ENCODE data around the gene PLXDC2. TPM values are rescaled to one million over a fixed set of nuclear protein-coding genes. Genes with fewer than 3 reads are reported as not detected.
"Not testable (repeated sequence)": the region's sequence is repeated elsewhere in the genome, so short reads cannot be mapped to it uniquely, and the experiment has no call there.

Gene PLXDC2
- total RNA-seq, 1 donor, result 38.0 TPM

- no peak for DNase-seq (ENCODE audit: low read depth in 2 of 3, low spot score in 2 of 3)
Measured at GRCh38 chr10:20007426-20007825, 191.2 kb downstream of the PLXDC2 start.

- no peak for DNase-seq (ENCODE audit: low read depth in 2 of 3, low spot score in 2 of 3)
Measured at GRCh38 chr10:20013991-20014750, 197.9 kb downstream of the PLXDC2 start.

- DNase-seq (ENCODE audit: low read depth in 2 of 3, low spot score in 2 of 3), result no peak
Measured at GRCh38 chr10:20017961-20018360, 201.7 kb downstream of the PLXDC2 start.

- DNase-seq (ENCODE audit: low read depth in 2 of 3, low spot score in 2 of 3), result no peak
Measured at GRCh38 chr10:20020677-20021076, 204.4 kb downstream of the PLXDC2 start.

GRCh38 chr10:20029523-20029922 is 213.3 kb downstream of the PLXDC2 start:
- DNase-seq (ENCODE audit: low read depth in 2 of 3, low spot score in 2 of 3), result no peak

GRCh38 chr10:20033476-20033875 is 217.2 kb downstream of the PLXDC2 start:
- DNase-seq (ENCODE audit: low read depth in 2 of 3, low spot score in 2 of 3), result no peak

- no peak for DNase-seq (ENCODE audit: low read depth in 2 of 3, low spot score in 2 of 3)
Measured at GRCh38 chr10:20034732-20035131, 218.5 kb downstream of the PLXDC2 start.

GRCh38 chr10:20040012-20040411 is 223.8 kb downstream of the PLXDC2 start:
- DNase-seq (ENCODE audit: low read depth in 2 of 3, low spot score in 2 of 3), result no peak

- DNase-seq (ENCODE audit: low read depth in 2 of 3, low spot score in 2 of 3), result no peak
Measured at GRCh38 chr10:20041931-20042330, 225.7 kb downstream of the PLXDC2 start.

- DNase-seq (ENCODE audit: low read depth in 2 of 3, low spot score in 2 of 3), result not testable (repeated sequence)
Measured at GRCh38 chr10:20045100-20045499, 228.9 kb downstream of the PLXDC2 start.

GRCh38 chr10:20048161-20048560 is 231.9 kb downstream of the PLXDC2 start:
- no peak for DNase-seq (ENCODE audit: low read depth in 2 of 3, low spot score in 2 of 3)

GRCh38 chr10:20058135-20058534 is 241.9 kb downstream of the PLXDC2 start:
- no peak for DNase-seq (ENCODE audit: low read depth in 2 of 3, low spot score in 2 of 3)

- DNase-seq (ENCODE audit: low read depth in 2 of 3, low spot score in 2 of 3), result peak in 1 of 3 donors; percentile 3
Measured at GRCh38 chr10:20059084-20059835, 243.0 kb downstream of the PLXDC2 start.

- no peak for DNase-seq (ENCODE audit: low read depth in 2 of 3, low spot score in 2 of 3)
Measured at GRCh38 chr10:20065814-20066213, 249.6 kb downstream of the PLXDC2 start.

GRCh38 chr10:20073167-20073566 is 256.9 kb downstream of the PLXDC2 start:
- no peak for DNase-seq (ENCODE audit: low read depth in 2 of 3, low spot score in 2 of 3)

- no peak for DNase-seq (ENCODE audit: low read depth in 2 of 3, low spot score in 2 of 3)
Measured at GRCh38 chr10:20075713-20076112, 259.5 kb downstream of the PLXDC2 start.

- DNase-seq (ENCODE audit: low read depth in 2 of 3, low spot score in 2 of 3), result no peak
Measured at GRCh38 chr10:20084451-20084850, 268.2 kb downstream of the PLXDC2 start.

- no peak for DNase-seq (ENCODE audit: low read depth in 2 of 3, low spot score in 2 of 3)
Measured at GRCh38 chr10:20085115-20085514, 268.9 kb downstream of the PLXDC2 start.

GRCh38 chr10:20087353-20087752 is 271.1 kb downstream of the PLXDC2 start:
- no peak for DNase-seq (ENCODE audit: low read depth in 2 of 3, low spot score in 2 of 3)

GRCh38 chr10:20088061-20088701 is 271.9 kb downstream of the PLXDC2 start:
- DNase-seq (ENCODE audit: low read depth in 2 of 3, low spot score in 2 of 3), result no peak

GRCh38 chr10:20089879-20090278 is 273.6 kb downstream of the PLXDC2 start:
- no peak for DNase-seq (ENCODE audit: low read depth in 2 of 3, low spot score in 2 of 3)

- no peak for DNase-seq (ENCODE audit: low read depth in 2 of 3, low spot score in 2 of 3)
Measured at GRCh38 chr10:20090831-20091230, 274.6 kb downstream of the PLXDC2 start.

Measured in hematopoietic multipotent progenitor cell (in vitro differentiated cells).